K562 (cell line): ENCODE measurements around the gene ZNF593OS. TPM values are rescaled to one million over a fixed set of nuclear protein-coding genes. Genes with fewer than 3 reads are reported as not detected.

Source experiments
- AFF4 ChIP-seq: sonication (generic); formaldehyde crosslinking; IDR thresholded peaks from 2 replicates; pipeline ENCODE4 v1.8.0; 2023; ENCODE audit warnings: mild to moderate bottlenecking, missing genetic modification reagents
- ATF3 ChIP-seq, 2 experiments: fragments of 450-650 bp in 1 of 2; sonication (generic) in 1 of 2; formaldehyde crosslinking in 1 of 2; IDR thresholded peaks in 1 of 2; conservative IDR thresholded peaks in 1 of 2; 2 replicates each; pipeline versions ENCODE4 v1.6.1 to v1.8.1; 2016 to 2023; ENCODE audit warnings: mild to moderate bottlenecking in 2 of 2, moderate library complexity in 2 of 2, inconsistent platforms in 1 of 2, missing genetic modification reagents in 1 of 2
- BCLAF1 ChIP-seq, 2 experiments: fragments of 450-650 bp in 1 of 2; IDR thresholded peaks; 2 replicates each; pipeline ENCODE4 v1.6.1; 2011 to 2017; ENCODE audit warnings: low read depth in 2 of 2, antibody characterized with exemption in 1 of 2, borderline replicate concordance in 1 of 2, low read length in 1 of 2, mild to moderate bottlenecking in 1 of 2, mixed read lengths in 1 of 2; ENCODE audit not compliant: control insufficient read depth in 1 of 2
- CBFA2T3 ChIP-seq: fragments of 450-650 bp; IDR thresholded peaks from 2 replicates; pipeline ENCODE4 v1.6.1; 2017
- GATA2 ChIP-seq: sonication (generic); formaldehyde crosslinking; IDR thresholded peaks from 2 replicates; pipeline ENCODE4 v1.4.0; 2020; ENCODE audit warnings: mild to moderate bottlenecking, missing genetic modification reagents
- HDAC2 ChIP-seq: fragments of 450-650 bp; IDR thresholded peaks from 2 replicates; pipeline ENCODE4 v1.6.1; 2016; ENCODE audit warnings: mild to moderate bottlenecking
- MTA3 ChIP-seq: fragments of 450-650 bp; formaldehyde crosslinking; IDR thresholded peaks from 2 replicates; pipeline ENCODE4 v1.6.1; 2017; ENCODE audit warnings: mild to moderate bottlenecking, borderline replicate concordance
- NFATC3 ChIP-seq: fragments of 450-650 bp; IDR thresholded peaks from 2 replicates; pipeline ENCODE4 v1.6.1; 2017; ENCODE audit warnings: mild to moderate bottlenecking
- NRF1 ChIP-seq, 2 experiments: fragments of 450-650 bp; IDR thresholded peaks in 1 of 2; conservative IDR thresholded peaks in 1 of 2; 2 replicates each; pipeline ENCODE4 v1.6.1; 2014; ENCODE audit warnings: mild to moderate bottlenecking in 2 of 2
- RNF2 ChIP-seq: sonication (generic); IDR thresholded peaks from 2 replicates; pipeline ENCODE4 v1.6.1; 2016
- SNRNP70 ChIP-seq: fragments of 200-400 bp; formaldehyde crosslinking; optimal IDR thresholded peaks from 2 replicates; pipeline ENCODE3; 2017; ENCODE audit warnings: low read depth, low read length
- STAT6 ChIP-seq: sonication (generic); formaldehyde crosslinking; IDR thresholded peaks from 2 replicates; pipeline ENCODE4 v1.8.1; 2023; ENCODE audit warnings: mild to moderate bottlenecking, missing genetic modification reagents
- TBP ChIP-seq: optimal IDR thresholded peaks from 2 replicates; pipeline ENCODE3; 2011; ENCODE audit warnings: low read depth, low read length, improper control_type of control experiment
- ZBTB1 ChIP-seq: sonication (generic); formaldehyde crosslinking; IDR thresholded peaks from 2 replicates; pipeline ENCODE4 v1.8.1; 2023; ENCODE audit warnings: missing genetic modification reagents, low read depth, mild to moderate bottlenecking, borderline replicate concordance
- ZBTB12 ChIP-seq: fragments of 250-450 bp; sonication (Bioruptor Pico); IDR thresholded peaks from 2 replicates; pipeline ENCODE4 v1.4.0; 2020
- ZNF134 ChIP-seq: fragments of 250-450 bp; sonication (Bioruptor Pico); conservative IDR thresholded peaks from 2 replicates; pipeline ENCODE4 v1.4.0; 2020
- ZNF445 ChIP-seq: fragments of 250-450 bp; sonication (Bioruptor Pico); IDR thresholded peaks from 2 replicates; pipeline ENCODE4 v1.4.0; 2020; ENCODE audit warnings: low read depth, mild to moderate bottlenecking, moderate library complexity
- ZNF699 ChIP-seq: fragments of 250-450 bp; sonication (Bioruptor Pico); IDR thresholded peaks from 2 replicates; pipeline ENCODE4 v1.8.0; 2021; ENCODE audit warnings: mild to moderate bottlenecking, moderate library complexity; ENCODE audit not compliant: insufficient replicate concordance
- polyA plus RNA-seq, 8 experiments: library from polyadenylated mRNA; depleted of rRNA in 4 of 8; stranded (reverse) in 5 of 8; unstranded in 3 of 8; fragments of >200 nt; fragmentation: Nextera tagmentation in 2 of 8; fragmentation: Illumina TruSeq in 1 of 8; extraction: Ambion mirVana in 2 of 8; extraction: Trizol in 1 of 8; gene quantifications; 2 replicates each; pipeline versions ENCODE4 v1.2.1 to v1.2.3, GENCODE V29; 2011 to 2014; ENCODE audit warnings: inconsistent platforms in 1 of 8, missing spikeins in 1 of 8
- total RNA-seq, 7 experiments: library from RNA; depleted of rRNA in 6 of 7; stranded (reverse); fragments of >200 nt in 6 of 7; fragmentation: Illumina TruSeq in 2 of 7; extraction: Trizol in 2 of 7; gene quantifications; 2 replicates each; pipeline versions ENCODE4 v1.2.1 to v1.2.3, GENCODE V29; 2011 to 2021; ENCODE audit warnings: low replicate concordance in 1 of 7

ZNF593OS gene
- total and polyA plus RNA-seq, 9 of the 15 experiments (the other 6 are each of a cell fraction or from before 2014, with no cell fraction given), result 0.24 to 0.27 TPM; not detected in 7

- TF ChIP-seq HDAC2, result no peak
- TF ChIP-seq ATF3 (IDR thresholded peaks at IDR 0.05), result no peak
- no peak for TF ChIP-seq ATF3 (CRISPR knock-in tag; conservative IDR thresholded peaks at IDR 0.05)
- TF ChIP-seq BCLAF1 (IDR thresholded peaks at IDR 0.05; ENCODE audit: borderline replicate concordance in 1 of 2, control insufficient read depth in 1 of 2, low read depth in 2 of 2, low read length in 1 of 2), result no peak
- no peak for TF ChIP-seq ZBTB12 (CRISPR knock-in tag)
- no peak for TF ChIP-seq ZNF134 (CRISPR knock-in tag)
- TF ChIP-seq ZBTB1 (CRISPR knock-in tag), result no peak
- no peak for TF ChIP-seq GATA2 (CRISPR knock-in tag)
- no peak for TF ChIP-seq RNF2
- no peak for TF ChIP-seq SNRNP70
- no peak for TF ChIP-seq TBP
- TF ChIP-seq NFATC3, result no peak
- TF ChIP-seq ZNF699, result no peak
- no peak for TF ChIP-seq ZNF445
- TF ChIP-seq AFF4, result no peak
- no peak for TF ChIP-seq MTA3
- no peak for TF ChIP-seq STAT6 (CRISPR knock-in tag)
- no peak for TF ChIP-seq CBFA2T3
- no peak; a peak in 2 of 4 replicates for TF ChIP-seq NRF1 (conservative IDR thresholded peaks at IDR 0.05 in 1 of 2, IDR thresholded peaks at IDR 0.05 in 1 of 2)
These were observed 38.8 kb downstream of the ZNF593OS start (continued) for GRCh38 chr1:26132834-26133167.
